ENCODE results near the gene RNASET2.

DNA sequence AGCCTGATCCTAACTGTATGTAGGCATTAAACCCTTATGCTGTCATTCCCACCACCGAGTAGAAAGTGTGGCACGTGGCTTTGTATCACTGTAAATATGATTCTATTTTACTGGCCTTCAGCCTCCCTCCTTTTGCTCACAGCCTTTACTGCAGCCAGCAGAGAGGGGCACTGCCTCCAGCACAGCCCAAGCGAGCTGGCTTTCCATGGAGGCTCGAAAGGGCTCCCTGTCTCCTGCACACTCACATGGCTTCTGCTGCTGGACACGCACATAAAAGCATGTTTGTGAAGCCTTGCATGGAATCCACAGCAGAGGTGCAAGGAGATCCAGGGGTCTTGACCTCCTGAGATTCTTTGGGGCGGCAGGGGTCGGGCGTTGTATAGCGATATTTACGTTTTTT lies 51.3 kb downstream of the RNASET2 start:
- TF ChIP-seq, protein P1, sequence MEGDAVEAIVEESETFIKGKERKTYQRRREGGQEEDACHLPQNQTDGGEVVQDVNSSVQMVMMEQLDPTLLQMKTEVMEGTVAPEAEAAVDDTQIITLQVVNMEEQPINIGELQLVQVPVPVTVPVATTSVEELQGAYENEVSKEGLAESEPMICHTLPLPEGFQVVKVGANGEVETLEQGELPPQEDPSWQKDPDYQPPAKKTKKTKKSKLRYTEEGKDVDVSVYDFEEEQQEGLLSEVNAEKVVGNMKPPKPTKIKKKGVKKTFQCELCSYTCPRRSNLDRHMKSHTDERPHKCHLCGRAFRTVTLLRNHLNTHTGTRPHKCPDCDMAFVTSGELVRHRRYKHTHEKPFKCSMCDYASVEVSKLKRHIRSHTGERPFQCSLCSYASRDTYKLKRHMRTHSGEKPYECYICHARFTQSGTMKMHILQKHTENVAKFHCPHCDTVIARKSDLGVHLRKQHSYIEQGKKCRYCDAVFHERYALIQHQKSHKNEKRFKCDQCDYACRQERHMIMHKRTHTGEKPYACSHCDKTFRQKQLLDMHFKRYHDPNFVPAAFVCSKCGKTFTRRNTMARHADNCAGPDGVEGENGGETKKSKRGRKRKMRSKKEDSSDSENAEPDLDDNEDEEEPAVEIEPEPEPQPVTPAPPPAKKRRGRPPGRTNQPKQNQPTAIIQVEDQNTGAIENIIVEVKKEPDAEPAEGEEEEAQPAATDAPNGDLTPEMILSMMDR (IDR thresholded peaks at IDR 0.05), result no peak
- TF ChIP-seq POLR2A (IDR thresholded peaks at IDR 0.05), result no peak
